Retinal pigment epithelial cell (primary cell): ENCODE data around the gene CPN1.
"Not testable (repeated sequence)": the region's sequence is repeated elsewhere in the genome, so short reads cannot be mapped to it uniquely, and the experiment has no call there.

Source experiments
- DNase-seq: peaks from one replicate; pipeline ENCODE4 v3.0.0-alpha.2; 2010; ENCODE audit warnings: low read depth
- H3K4me3 ChIP-seq: 2 replicates; pipeline ENCODE4 v1.5.1; 2011; ENCODE audit warnings: mild to moderate bottlenecking, low read length, control low read depth, moderate library complexity
- CTCF ChIP-seq: conservative IDR thresholded peaks from 2 replicates; pipeline ENCODE4 v1.5.1; 2011; ENCODE audit warnings: low read depth, low read length, control low read depth, inconsistent platforms

Gene CPN1

GRCh38 chr10:100081075-100082001 lies at the start of gene CPN1:
TSS of gene CPN1 (minus strand) at chr10:100081869. CDS start at chr10:100081625, 244 bp downstream.
- TF ChIP-seq CTCF = no peak
- no peak for DNase-seq
- H3K4me3 ChIP-seq = no peak within 1 kb of the TSS

- H3K4me3 ChIP-seq = no peak overlapping the region
- TF ChIP-seq CTCF = no peak
These were observed 49.2 kb upstream of the CPN1 start for GRCh38 chr10:100130831-100131230.

GRCh38 chr10:100129424-100129823 lies 47.8 kb upstream of the CPN1 start:
- no peak overlapping the region for H3K4me3 ChIP-seq
- no peak for DNase-seq
- no peak for TF ChIP-seq CTCF

More at GRCh38 chr10:100130831-100131230, 49.2 kb upstream of the CPN1 start:
- no peak for DNase-seq

- DNase-seq = no peak
- TF ChIP-seq CTCF = no peak
These were observed 47.3 kb upstream of the CPN1 start for GRCh38 chr10:100128951-100129350.

GRCh38 chr10:100125335-100125734 lies 43.7 kb upstream of the CPN1 start:
- H3K4me3 ChIP-seq, DNase-seq: not testable (repeated sequence)

More at GRCh38 chr10:100128951-100129350, 47.3 kb upstream of the CPN1 start:
- no peak overlapping the region for H3K4me3 ChIP-seq

- no peak overlapping the region for H3K4me3 ChIP-seq
- TF ChIP-seq CTCF = no peak
- no peak for DNase-seq
These were observed 42.4 kb upstream of the CPN1 start for GRCh38 chr10:100124097-100124496.

- no peak for DNase-seq
- no peak for TF ChIP-seq CTCF
- no peak overlapping the region for H3K4me3 ChIP-seq
These were observed 41.1 kb upstream of the CPN1 start for GRCh38 chr10:100122780-100123179.
